CD8-positive, alpha-beta memory T cell (primary cell): ENCODE data around the gene MYO5B. TPM values are rescaled to one million over a fixed set of nuclear protein-coding genes. Genes with fewer than 3 reads are reported as not detected.

Source experiments
- CTCF ChIA-PET: fragments of 350-600 bp; sonication (Branson Sonifier 250); formaldehyde crosslinking; loops from one replicate; lab custom pipeline; 2021; ENCODE audit warnings: antibody characterized with exemption; lab: Charles Lee
- POLR2A ChIA-PET: fragments of 350-600 bp; sonication (Branson Sonifier 250); formaldehyde crosslinking; loops from one replicate; lab custom pipeline; 2021; ENCODE audit warnings: antibody characterized with exemption; lab: Charles Lee
- DNase-seq, 5 donors: peaks; one replicate each; pipeline versions ENCODE4 v3.0.0 to v3.0.0-alpha.2; 2020 to 2022; ENCODE audit warnings: mixed read lengths in 1 of 5
- H3K27ac ChIP-seq: one replicate; pipeline ENCODE4 v1.7.0; 2013; ENCODE audit warnings: low read depth, mild to moderate bottlenecking, low read length, moderate library complexity
- H3K27me3 ChIP-seq: 2 replicates; pipeline ENCODE4 v1.7.0; 2013; ENCODE audit warnings: low read length, mild to moderate bottlenecking; ENCODE audit not compliant: insufficient read depth, poor library complexity, severe bottlenecking
- H3K36me3 ChIP-seq: 2 replicates; pipeline ENCODE4 v1.7.0; 2013; ENCODE audit warnings: mild to moderate bottlenecking, low read length, moderate library complexity; ENCODE audit not compliant: insufficient read depth
- H3K4me1 ChIP-seq: 2 replicates; pipeline ENCODE4 v1.7.0; 2013; ENCODE audit warnings: mild to moderate bottlenecking, low read length, moderate library complexity; ENCODE audit not compliant: insufficient read depth
- H3K4me3 ChIP-seq: 2 replicates; pipeline ENCODE4 v1.7.0; 2013; ENCODE audit warnings: mild to moderate bottlenecking, low read length
- H3K9me3 ChIP-seq: 2 replicates; pipeline ENCODE4 v1.7.0; 2013; ENCODE audit warnings: mild to moderate bottlenecking, low read length
- H3K27ac Mint-ChIP-seq, 8 donors: one replicate each; pipeline ENCODE4 v1.8.0; 2020 to 2021; ENCODE audit warnings: mixed read lengths in 8 of 8, mild to moderate bottlenecking in 6 of 8, inconsistent platforms in 3 of 8, moderate library complexity in 3 of 8
- H3K27me3 Mint-ChIP-seq, 2 donors: one replicate each; pipeline ENCODE4 v1.8.0; 2020 to 2021; ENCODE audit warnings: mixed read lengths in 2 of 2, mild to moderate bottlenecking in 1 of 2, moderate library complexity in 1 of 2
- H3K36me3 Mint-ChIP-seq, 3 donors: one replicate each; pipeline ENCODE4 v1.8.0; 2020 to 2021; ENCODE audit warnings: mixed read lengths in 3 of 3, inconsistent platforms in 1 of 3, mild to moderate bottlenecking in 1 of 3
- H3K4me1 Mint-ChIP-seq, 3 donors: one replicate each; pipeline ENCODE4 v1.8.0; 2020 to 2021; ENCODE audit warnings: mixed read lengths in 3 of 3, inconsistent platforms in 1 of 3, mild to moderate bottlenecking in 1 of 3
- H3K4me3 Mint-ChIP-seq, 7 donors: one replicate each; pipeline ENCODE4 v1.8.0; 2020 to 2021; ENCODE audit warnings: mixed read lengths in 7 of 7, mild to moderate bottlenecking in 6 of 7, moderate library complexity in 4 of 7, inconsistent platforms in 2 of 7
- H3K9me3 Mint-ChIP-seq, 5 donors: one replicate each; pipeline ENCODE4 v1.8.0; 2020 to 2022; ENCODE audit warnings: mixed read lengths in 5 of 5, mild to moderate bottlenecking in 3 of 5, moderate library complexity in 2 of 5, inconsistent platforms in 1 of 5
- polyA plus RNA-seq: library from polyadenylated mRNA; unstranded; fragments of 300-500 nt; fragmentation: Illumina TruSeq; gene quantifications from one replicate; pipeline ENCODE4 v1.2.3, GENCODE V29; 2021
- total RNA-seq, 2 experiments: library from RNA; stranded (reverse); gene quantifications; one replicate each; pipeline ENCODE4 v1.2.3, GENCODE V29; 2021

The MYO5B gene
- total and polyA plus RNA-seq, 3 experiments from 2014 or later = 0.07 to 0.11 TPM; not detected in 1

GRCh38 chr18:49854681-49855080 is 340.3 kb downstream of the MYO5B start:
- H3K27ac ChIP-seq = no peak overlapping the region
- Mint-ChIP-seq H3K4me1 (peaks cover 0 to 3% (median 2%) of the 10 kb centered on the region in 3 donors), H3K36me3 (no peaks in the 10 kb centered on the region), H3K9me3 (no peaks in the 10 kb centered on the region), H3K27ac (no peak overlapping the region), H3K4me3 (no peak overlapping the region), H3K27me3 (peaks cover 1 to 7% of the 10 kb centered on the region in 2 donors)
- ChIA-PET POLR2A (no interaction called here), CTCF (interaction anchor here (1.1 kb wide), 1 partner anchor 8 kb away, joined by 3 read pairs; no protein-coding TSS in a partner anchor)
- no peaks in the 10 kb centered on the region for H3K9me3 ChIP-seq
- no peaks in the 10 kb centered on the region for H3K36me3 ChIP-seq
- no peaks in the 10 kb centered on the region for H3K4me1 ChIP-seq
- no peaks in the 10 kb centered on the region for H3K27me3 ChIP-seq
- no peak overlapping the region for H3K4me3 ChIP-seq
- DNase-seq = no peak

- ChIA-PET CTCF (no interaction called here), POLR2A (no interaction called here)
- Mint-ChIP-seq H3K9me3 (no peaks in the 10 kb centered on the region), H3K27ac (no peak overlapping the region), H3K36me3 (no peaks in the 10 kb centered on the region), H3K4me1 (peaks cover 0 to 1% (median 0%) of the 10 kb centered on the region in 3 donors), H3K4me3 (no peak overlapping the region), H3K27me3 (peaks cover 9 to 16% of the 10 kb centered on the region in 2 donors)
- no peak overlapping the region for H3K4me3 ChIP-seq
- no peaks in the 10 kb centered on the region for H3K27me3 ChIP-seq
- DNase-seq = no peak
- no peaks in the 10 kb centered on the region for H3K9me3 ChIP-seq
- no peak overlapping the region for H3K27ac ChIP-seq
- no peaks in the 10 kb centered on the region for H3K36me3 ChIP-seq
- H3K4me1 ChIP-seq = no peaks in the 10 kb centered on the region
Observed at GRCh38 chr18:49853436-49853835, 341.5 kb downstream of the MYO5B start.

- no peak overlapping the region for H3K4me3 ChIP-seq
- no peaks in the 10 kb centered on the region for H3K4me1 ChIP-seq
- no peaks in the 10 kb centered on the region for H3K36me3 ChIP-seq
- no peak for DNase-seq
- Mint-ChIP-seq H3K36me3 (no peaks in the 10 kb centered on the region), H3K4me3 (no peak overlapping the region), H3K4me1 (no peaks in the 10 kb centered on the region), H3K27me3 (peaks cover 12 to 20% of the 10 kb centered on the region in 2 donors), H3K27ac (no peak overlapping the region), H3K9me3 (no peaks in the 10 kb centered on the region)
- POLR2A ChIA-PET = no interaction called here
- CTCF ChIA-PET = no interaction called here
- H3K27me3 ChIP-seq = no peaks in the 10 kb centered on the region
- H3K9me3 ChIP-seq = no peaks in the 10 kb centered on the region
- H3K27ac ChIP-seq = no peak overlapping the region
Observed at GRCh38 chr18:49853011-49853410, 341.9 kb downstream of the MYO5B start.

DNA sequence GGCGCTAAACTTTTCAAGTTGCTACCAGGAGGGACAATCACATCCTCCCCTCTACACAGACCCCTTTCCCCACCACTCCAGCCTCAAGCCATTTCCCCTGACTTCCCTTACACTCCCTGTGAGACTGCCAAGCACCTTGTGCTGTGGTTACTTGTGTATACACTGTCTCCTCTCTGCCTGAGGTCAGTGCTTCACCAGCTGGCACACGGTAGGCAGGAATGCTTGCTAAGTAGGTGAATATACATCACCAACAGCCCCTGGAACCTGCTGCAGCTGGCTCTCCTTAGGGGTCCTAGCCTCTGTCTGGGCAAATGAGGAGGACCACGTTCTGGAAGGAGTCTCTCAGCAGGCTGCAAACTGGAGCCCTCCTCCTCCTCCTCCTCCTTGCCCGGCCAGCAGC is 343.3 kb downstream of the MYO5B start:
- ChIA-PET POLR2A (no interaction called here), CTCF (interaction anchor here (1.0 kb wide), 1 partner anchor 12 kb away, joined by 3 read pairs; no protein-coding TSS in a partner anchor)
- H3K27me3 ChIP-seq = no peaks in the 10 kb centered on the region
- no peak overlapping the region for H3K4me3 ChIP-seq
- Mint-ChIP-seq H3K9me3 (no peaks in the 10 kb centered on the region), H3K4me3 (no peak overlapping the region), H3K27me3 (peaks cover 14 to 25% of the 10 kb centered on the region in 2 donors), H3K4me1 (no peaks in the 10 kb centered on the region), H3K27ac (peak overlapping the region in 1 of 8 donors; percentile 43), H3K36me3 (no peaks in the 10 kb centered on the region)
- H3K27ac ChIP-seq = no peak overlapping the region
- no peak for DNase-seq
- H3K9me3 ChIP-seq = no peaks in the 10 kb centered on the region
- H3K4me1 ChIP-seq = no peaks in the 10 kb centered on the region
- H3K36me3 ChIP-seq = no peaks in the 10 kb centered on the region

GRCh38 chr18:49850636-49851035 is 344.3 kb downstream of the MYO5B start:
- Mint-ChIP-seq H3K9me3 (no peaks in the 10 kb centered on the region), H3K4me3 (no peak overlapping the region), H3K4me1 (no peaks in the 10 kb centered on the region), H3K27ac (no peak overlapping the region), H3K36me3 (no peaks in the 10 kb centered on the region), H3K27me3 (peaks cover 14 to 25% of the 10 kb centered on the region in 2 donors)
- ChIA-PET CTCF (interaction anchor here (1.0 kb wide), 1 partner anchor 11 kb away, joined by 3 read pairs; no protein-coding TSS in a partner anchor), POLR2A (no interaction called here)
- no peaks in the 10 kb centered on the region for H3K36me3 ChIP-seq
- no peaks in the 10 kb centered on the region for H3K9me3 ChIP-seq
- H3K27ac ChIP-seq = no peak overlapping the region
- no peaks in the 10 kb centered on the region for H3K27me3 ChIP-seq
- no peaks in the 10 kb centered on the region for H3K4me1 ChIP-seq
- DNase-seq = no peak
- no peak overlapping the region for H3K4me3 ChIP-seq

GRCh38 chr18:49849331-49850217 is 345.4 kb downstream of the MYO5B start:
- no peaks in the 10 kb centered on the region for H3K36me3 ChIP-seq
- Mint-ChIP-seq H3K27me3 (peaks cover 14 to 25% of the 10 kb centered on the region in 2 donors), H3K4me1 (no peaks in the 10 kb centered on the region), H3K4me3 (no peak overlapping the region), H3K36me3 (no peaks in the 10 kb centered on the region), H3K9me3 (no peaks in the 10 kb centered on the region), H3K27ac (peak overlapping the region in 1 of 8 donors; percentile 64)
- POLR2A ChIA-PET = no interaction called here
- H3K9me3 ChIP-seq = no peaks in the 10 kb centered on the region
- no peak overlapping the region for H3K4me3 ChIP-seq
- no peaks in the 10 kb centered on the region for H3K4me1 ChIP-seq
- H3K27me3 ChIP-seq = no peaks in the 10 kb centered on the region
- DNase-seq = no peak
- CTCF ChIA-PET = interaction anchor here (1.2 kb wide), 1 partner anchor 339 kb away, joined by 3 read pairs; no protein-coding TSS in a partner anchor
- H3K27ac ChIP-seq = no peak overlapping the region

- H3K4me1 ChIP-seq = no peaks in the 10 kb centered on the region
- H3K27ac ChIP-seq = no peak overlapping the region
- H3K27me3 ChIP-seq = no peaks in the 10 kb centered on the region
- peaks cover 12 to 25% of the 10 kb centered on the region in 2 donors for H3K27me3 Mint-ChIP-seq
- no peak overlapping the region for H3K4me3 ChIP-seq
- H3K9me3 ChIP-seq = no peaks in the 10 kb centered on the region
- no peaks in the 10 kb centered on the region for H3K36me3 ChIP-seq
- peak overlapping the region in 2 of 8 donors; percentile 72 to 73 for H3K27ac Mint-ChIP-seq
- POLR2A ChIA-PET = no interaction called here
- H3K4me3 Mint-ChIP-seq = no peak overlapping the region
- H3K9me3 Mint-ChIP-seq = no peaks in the 10 kb centered on the region
- H3K4me1 Mint-ChIP-seq = peaks cover 0 to 3% (median 0%) of the 10 kb centered on the region in 3 donors
- DNase-seq = no peak
- CTCF ChIA-PET = interaction anchor here (1.7 kb wide), 1 partner anchor 338 kb away, joined by 4 read pairs; no protein-coding TSS in a partner anchor
- H3K36me3 Mint-ChIP-seq = no peaks in the 10 kb centered on the region
Observed at GRCh38 chr18:49848115-49848514, 346.8 kb downstream of the MYO5B start.

GRCh38 chr18:49847524-49847923 is 347.4 kb downstream of the MYO5B start:
- H3K27ac ChIP-seq = no peak overlapping the region
- Mint-ChIP-seq H3K9me3 (no peaks in the 10 kb centered on the region), H3K27ac (peak overlapping the region in 1 of 8 donors; percentile 73), H3K4me3 (no peak overlapping the region), H3K4me1 (peaks cover 0 to 4% (median 0%) of the 10 kb centered on the region in 3 donors), H3K27me3 (peaks cover 12 to 25% of the 10 kb centered on the region in 2 donors), H3K36me3 (no peaks in the 10 kb centered on the region)
- no peaks in the 10 kb centered on the region for H3K36me3 ChIP-seq
- POLR2A ChIA-PET = no interaction called here
- H3K9me3 ChIP-seq = no peaks in the 10 kb centered on the region
- no peak overlapping the region for H3K4me3 ChIP-seq
- H3K4me1 ChIP-seq = no peaks in the 10 kb centered on the region
- DNase-seq = no peak
- CTCF ChIA-PET = interaction anchor here (1.7 kb wide), 1 partner anchor 337 kb away, joined by 4 read pairs; no protein-coding TSS in a partner anchor
- H3K27me3 ChIP-seq = no peaks in the 10 kb centered on the region
